Breast epithelium (tissue), 3 donors: ENCODE measurements around the gene TSPAN11.

Experiments used
- CTCF ChIP-seq, 3 donors: fragments of 450-650 bp; IDR thresholded peaks; one replicate each; pipeline ENCODE4 v1.5.1; 2016 to 2017; ENCODE audit warnings: antibody characterized with exemption in 3 of 3, mild to moderate bottlenecking in 3 of 3, moderate library complexity in 3 of 3
- POLR2AphosphoS5 ChIP-seq, 3 donors: sonication (generic); formaldehyde crosslinking; IDR thresholded peaks; one replicate each; pipeline ENCODE4 v1.6.1; 2017; ENCODE audit warnings: antibody characterized with exemption in 3 of 3

- TF ChIP-seq POLR2AphosphoS5 (IDR thresholded peaks at IDR 0.05), result no peak
- TF ChIP-seq CTCF (IDR thresholded peaks at IDR 0.05), result no peak
Measured at GRCh38 chr12:31008961-31009840, 82.7 kb downstream of the TSPAN11 start.
